HUDEP-2 (cell line): ENCODE results near the gene GRK1.

Experiments used
- DNase-seq, 76 experiments: peaks; one replicate each; lab custom pipeline; 2025; ENCODE audit not compliant: unreplicated experiment in 76 of 76; lab: John Stamatoyannopoulos, UW

The GRK1 gene

GRCh38 chr13:113771709-113772331 is 104.8 kb downstream of the GRK1 start:
- no peak for DNase-seq

DNA sequence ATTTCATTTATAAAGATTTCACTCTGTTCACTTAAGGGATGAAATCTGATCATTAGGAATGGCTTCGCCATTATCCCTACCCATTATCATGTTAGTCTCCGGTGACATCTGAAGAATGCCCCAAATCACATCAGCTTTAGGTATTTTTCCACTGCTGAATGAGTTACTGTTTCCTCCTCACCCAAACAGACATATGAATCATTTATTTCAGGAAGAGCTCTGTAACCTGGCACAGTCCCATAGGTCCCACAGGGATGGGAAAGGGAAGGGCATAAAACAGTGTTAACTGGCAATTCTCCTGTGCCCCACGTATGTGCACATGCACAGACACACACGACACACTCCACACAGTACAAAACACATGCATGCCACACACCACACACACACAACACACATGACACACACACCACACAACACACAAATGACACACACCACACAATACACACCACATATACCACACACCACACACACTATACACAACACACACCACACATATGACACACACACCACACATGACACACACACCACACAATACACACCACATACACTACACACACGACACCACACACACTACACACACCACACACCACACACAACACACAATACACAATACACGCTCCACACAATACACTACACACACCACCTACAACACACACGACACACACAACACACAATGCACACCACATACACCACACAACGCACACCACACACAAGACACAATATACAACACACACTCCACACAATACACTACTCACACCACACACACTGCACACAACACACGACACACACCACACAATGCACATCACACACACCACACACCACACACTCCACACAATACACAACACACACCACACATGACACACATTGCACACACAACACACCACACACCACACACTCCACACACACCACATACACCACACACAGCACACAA is 107.4 kb downstream of the GRK1 start:
- DNase-seq, result no peak

DNA sequence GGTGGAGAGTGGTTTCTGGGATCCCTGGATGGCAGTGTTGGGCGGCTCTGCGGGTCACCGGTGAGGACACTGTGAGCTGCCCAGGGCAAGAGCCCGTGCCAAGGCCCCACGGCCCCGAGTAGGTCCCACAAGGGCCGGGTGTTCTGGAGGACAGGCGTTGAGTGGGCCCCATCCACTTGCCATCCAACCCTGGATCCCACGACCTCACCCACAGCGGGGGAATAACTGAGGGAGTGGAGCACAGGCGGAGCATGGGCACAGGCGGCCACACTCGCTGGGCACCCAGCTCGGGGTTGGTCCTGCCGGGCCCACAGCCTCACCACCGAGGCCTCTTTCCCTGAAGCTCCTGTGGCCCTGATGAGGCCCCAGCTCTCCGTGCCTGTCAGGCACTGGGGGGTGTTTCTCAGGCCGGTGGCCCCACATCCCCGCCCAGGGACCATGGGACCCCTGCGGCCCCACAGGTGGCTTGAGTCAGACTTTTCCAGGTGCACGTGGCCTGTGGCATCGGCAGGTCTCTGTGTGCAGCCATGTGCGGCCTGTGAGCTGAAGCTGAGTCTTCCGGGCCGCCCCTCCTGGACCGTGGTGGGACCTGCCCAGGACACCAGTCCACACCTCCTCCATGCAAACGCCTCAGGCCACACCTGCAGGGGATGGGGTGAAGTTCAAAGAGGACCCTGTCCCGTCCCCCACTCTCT is 108.6 kb downstream of the GRK1 start:
- DNase-seq, result no peak

- no peak for DNase-seq
Observed at GRCh38 chr13:113776231-113777125, 109.5 kb downstream of the GRK1 start.

GRCh38 chr13:113777311-113778260 is 110.6 kb downstream of the GRK1 start:
- peak in 10 of 76 experiments; percentile 0 to 8 (median 4) for DNase-seq

DNA sequence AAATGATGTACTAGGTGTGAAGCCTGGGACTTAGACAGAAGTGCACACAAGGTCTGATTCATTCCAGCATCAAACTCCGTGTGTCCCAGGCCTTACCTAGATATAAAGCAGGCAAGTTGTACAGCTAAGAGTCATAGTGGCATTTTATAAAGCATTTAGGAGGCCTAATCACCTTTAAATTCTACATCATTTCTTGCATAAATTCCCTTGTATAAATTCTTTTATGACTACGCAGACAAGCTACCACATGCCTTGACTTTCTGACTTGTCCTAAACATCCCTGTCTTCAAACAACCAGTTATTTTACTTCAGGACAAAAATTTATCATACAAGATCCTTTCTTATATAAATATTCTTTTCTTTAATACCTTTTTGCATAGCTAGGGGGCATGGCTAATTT is 114.6 kb downstream of the GRK1 start:
- no peak for DNase-seq

GRCh38 chr13:113782472-113782871 is 115.5 kb downstream of the GRK1 start:
- DNase-seq, result no peak

DNA sequence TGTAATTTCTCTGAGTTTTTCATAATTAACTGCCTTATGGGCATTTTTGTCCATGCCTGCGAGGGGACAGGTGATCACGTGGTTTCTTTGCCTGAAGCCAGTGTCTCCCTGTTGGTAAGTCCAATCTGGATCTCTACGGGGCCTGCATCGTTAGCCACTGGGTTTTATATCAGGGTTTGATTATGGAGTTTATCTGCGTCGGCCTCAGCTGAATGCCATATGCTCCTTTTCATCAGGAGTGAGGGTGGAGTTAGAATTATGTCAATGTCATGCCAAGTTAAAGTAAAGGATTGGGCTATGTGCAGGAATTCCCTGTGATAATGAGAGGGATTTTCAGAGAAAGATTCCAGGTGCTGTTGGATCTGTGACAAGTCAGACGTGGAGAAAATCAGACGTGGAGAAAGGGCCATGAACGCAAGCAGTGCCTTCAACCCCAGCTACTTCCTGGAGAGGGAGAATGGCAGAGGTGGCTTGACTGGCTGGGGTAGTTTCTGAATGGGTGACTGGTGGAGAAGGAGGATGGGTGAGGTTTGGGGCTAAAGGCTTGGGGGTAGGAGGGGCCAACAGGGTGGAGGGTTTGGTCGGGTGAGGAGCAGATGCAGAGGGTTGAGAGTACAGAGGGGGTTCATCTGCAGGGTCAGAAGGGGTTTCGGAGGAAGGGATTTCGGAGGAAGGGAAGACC is 116.3 kb downstream of the GRK1 start:
- no peak for DNase-seq

DNA sequence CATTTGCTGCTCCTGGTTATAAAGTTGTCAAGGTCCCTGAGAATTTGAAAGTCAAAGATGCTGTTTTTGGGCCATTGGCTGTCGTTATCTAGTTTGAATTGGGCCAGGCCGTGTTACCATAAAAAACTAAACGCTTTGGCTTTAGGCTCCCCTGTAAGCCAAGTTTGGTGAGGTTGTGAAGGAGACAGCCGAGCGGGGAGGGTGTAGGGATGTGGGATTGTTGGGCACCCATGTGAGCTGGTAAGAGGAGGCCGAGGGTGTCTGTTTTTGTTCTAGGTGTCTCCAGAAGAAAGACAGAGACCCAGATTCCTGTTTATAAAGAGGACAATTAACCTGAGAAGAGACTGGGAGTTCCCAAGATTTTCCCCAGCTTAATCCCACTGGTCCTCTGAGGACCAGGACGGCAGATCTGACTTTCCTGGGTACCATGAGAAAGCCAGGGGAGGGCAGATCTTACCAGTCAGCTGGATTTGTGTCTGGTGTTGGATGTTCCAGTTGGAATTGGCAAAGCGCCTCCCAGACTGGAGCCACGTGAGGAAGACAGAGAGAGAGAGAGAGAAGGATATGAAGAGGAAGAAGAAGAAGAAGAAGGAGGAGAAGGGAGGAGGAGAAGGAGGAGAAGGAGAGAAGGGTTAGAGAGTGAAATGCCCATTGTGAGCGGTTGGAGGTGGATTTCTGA is 117.1 kb downstream of the GRK1 start:
- DNase-seq, result no peak

DNA sequence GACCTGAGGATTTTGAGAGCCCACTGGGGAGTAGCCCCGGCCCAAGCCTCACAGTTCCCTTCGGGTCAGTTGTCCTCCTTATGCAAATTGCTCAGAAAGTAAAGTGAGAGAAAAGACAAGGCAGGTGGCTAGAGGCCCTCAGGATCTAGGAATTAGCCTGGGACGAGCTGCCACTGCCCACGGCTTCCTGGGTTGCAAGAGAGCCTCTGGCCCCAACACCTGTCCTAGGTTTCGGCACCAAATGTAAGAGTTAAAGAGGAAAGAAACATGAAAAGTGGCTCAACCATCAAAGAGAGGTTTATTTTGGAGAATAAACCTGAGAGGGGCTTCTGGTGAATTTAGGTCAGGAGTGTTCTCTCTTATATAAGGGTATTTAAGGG is 117.6 kb downstream of the GRK1 start:
- DNase-seq, result no peak

DNA sequence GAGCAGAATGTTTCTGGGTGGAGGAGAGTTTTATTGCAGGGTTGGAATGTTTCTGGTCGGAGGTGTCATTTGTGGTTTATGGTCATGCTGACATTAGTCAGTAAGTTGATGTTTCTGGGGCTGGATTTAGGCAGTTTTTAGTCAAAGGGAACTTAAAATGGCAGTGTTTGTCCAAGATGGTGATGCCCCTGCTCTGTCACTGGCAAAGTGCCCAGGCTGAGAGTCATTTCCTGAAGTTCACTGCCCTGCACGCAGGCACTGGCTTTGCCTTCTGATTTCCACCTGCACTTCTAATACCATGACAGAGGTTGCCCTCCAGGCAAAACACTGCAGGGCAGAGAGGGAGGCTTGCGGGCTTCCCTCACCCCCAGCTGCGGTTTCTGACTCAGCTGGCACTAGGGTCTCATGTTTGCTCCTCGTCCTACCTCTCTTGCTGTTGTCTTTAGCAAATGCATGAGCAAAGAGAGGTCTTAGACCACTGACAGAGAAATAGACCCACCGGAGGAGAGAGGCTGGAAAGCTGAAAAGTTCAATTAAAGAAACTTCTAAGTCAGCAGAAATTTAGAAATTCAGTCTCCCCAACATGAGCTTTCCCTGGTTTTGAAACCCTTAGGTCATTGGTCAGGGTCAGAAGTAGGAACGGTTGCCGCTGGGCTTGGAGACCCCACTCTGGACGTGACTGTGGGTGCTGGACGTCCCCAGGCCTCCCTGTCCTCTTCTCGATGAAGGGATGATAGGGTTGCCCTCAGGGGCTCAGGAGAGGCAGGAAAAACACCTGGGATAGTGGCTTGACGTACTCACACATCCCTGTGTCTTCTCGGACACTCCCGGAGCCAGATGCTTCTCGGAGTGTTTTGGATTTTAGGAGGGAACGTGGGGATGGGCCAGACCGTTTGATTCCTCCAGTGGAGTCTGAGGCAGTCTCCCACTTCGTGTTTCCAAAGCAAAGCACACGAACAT is 118.3 kb downstream of the GRK1 start:
- no peak for DNase-seq

DNA sequence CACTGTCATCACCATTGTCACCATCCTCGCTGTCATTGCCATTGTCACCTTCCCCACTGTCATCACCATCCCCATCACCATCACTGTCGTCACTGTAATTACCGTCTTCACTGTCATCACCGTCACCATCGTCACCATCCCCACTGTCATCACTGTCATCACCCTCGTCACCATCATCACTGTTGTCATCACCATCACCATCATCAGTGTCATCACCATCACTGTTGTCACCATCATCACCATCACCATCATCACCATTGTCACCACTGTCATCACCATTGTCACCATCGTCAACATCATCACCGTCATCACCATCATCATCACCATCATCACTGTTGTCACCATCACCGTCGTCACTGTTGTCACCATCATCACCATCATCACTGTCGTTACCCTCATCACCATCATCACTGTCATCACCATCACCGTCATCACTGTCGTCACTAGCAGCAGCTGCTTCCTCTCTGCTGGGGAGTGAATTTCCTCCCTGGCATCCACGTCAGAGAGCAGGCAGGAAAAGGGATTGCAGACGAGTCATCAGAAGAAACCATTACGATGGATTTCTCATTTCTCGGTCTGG is 119.3 kb downstream of the GRK1 start:
- no peak for DNase-seq
